H1 (cell line): Measurements from ENCODE around the gene KANTR. TPM values are rescaled to one million over a fixed set of nuclear protein-coding genes. Genes with fewer than 3 reads are reported as not detected.

Experiments used
- CTCF ChIA-PET: fragments of 300-600 bp; sonication (Branson Sonifier 250); formaldehyde crosslinking; loops from one replicate; lab custom pipeline; 2021; ENCODE audit not compliant: partially characterized antibody; lab: Charles Lee
- POLR2A ChIA-PET: fragments of 300-600 bp; sonication (Branson Sonifier 250); formaldehyde crosslinking; loops from one replicate; lab custom pipeline; 2021; ENCODE audit warnings: inconsistent platforms; ENCODE audit not compliant: partially characterized antibody; lab: Charles Lee
- DNase-seq, 2 experiments: peaks; one replicate each; pipeline versions ENCODE4 v3.0.0 to v3.0.0-alpha.2; 2010 to 2022; ENCODE audit warnings: low spot score in 2 of 2, low read depth in 1 of 2, mixed read lengths in 1 of 2
- FAIRE-seq: peaks from 2 replicates; lab custom pipeline; 2011; peaks lifted over from hg19 to GRCh38; lab: Jason Lieb, UNC
- H2AFZ ChIP-seq: 2 replicates; pipeline ENCODE4 v1.8.1; 2012; ENCODE audit warnings: low read length, inconsistent platforms
- H2AK5ac ChIP-seq: 2 replicates; pipeline ENCODE4 v1.6.1; 2013; ENCODE audit warnings: low read depth, low read length
- H2BK120ac ChIP-seq: replicated peaks from 2 replicates; pipeline ENCODE3; 2013; ENCODE audit warnings: low read depth, low read length, inconsistent platforms
- H2BK12ac ChIP-seq: 2 replicates; pipeline ENCODE4 v1.6.1; 2013; ENCODE audit warnings: low read depth, low read length
- H2BK15ac ChIP-seq: 2 replicates; pipeline ENCODE4 v1.6.1; 2013; ENCODE audit warnings: low read length
- H2BK20ac ChIP-seq: 2 replicates; pipeline ENCODE4 v1.6.1; 2013; ENCODE audit warnings: low read length
- H2BK5ac ChIP-seq: 2 replicates; pipeline ENCODE4 v1.6.1; 2013; ENCODE audit warnings: low read depth, low read length
- H3K14ac ChIP-seq: 2 replicates; pipeline ENCODE4 v1.6.1; 2013; ENCODE audit warnings: inconsistent platforms; ENCODE audit not compliant: insufficient read length
- H3K18ac ChIP-seq: 2 replicates; pipeline ENCODE4 v1.6.1; 2013; ENCODE audit warnings: low read length; ENCODE audit errors: extremely low read depth
- H3K23ac ChIP-seq: 2 replicates; pipeline ENCODE4 v1.6.1; 2013; ENCODE audit warnings: inconsistent platforms; ENCODE audit not compliant: insufficient read length
- H3K23me2 ChIP-seq: 2 replicates; pipeline ENCODE4 v1.6.1; 2013; ENCODE audit warnings: low read depth, low read length
- H3K27ac ChIP-seq: 2 replicates; pipeline ENCODE4 v1.6.1; 2011; ENCODE audit warnings: low read depth, low read length, inconsistent platforms
- H3K27me3 ChIP-seq, 4 experiments: replicated peaks in 1 of 4; 1 replicate in 1 of 4; 2 replicates in 3 of 4; pipeline versions ENCODE4 v1.6.1 to v1.8.1; 2011 to 2013; ENCODE audit warnings: low read length in 3 of 4, mild to moderate bottlenecking in 3 of 4, inconsistent platforms in 2 of 4, mixed read lengths in 2 of 4, moderate library complexity in 1 of 4; ENCODE audit not compliant: control insufficient read depth in 3 of 4, insufficient read depth in 3 of 4; ENCODE audit errors: extremely low read depth in 1 of 4
- H3K36me3 ChIP-seq, 4 experiments: 2 replicates each; pipeline versions ENCODE4 v1.6.1 to v1.8.1; 2011 to 2013; ENCODE audit warnings: mild to moderate bottlenecking in 4 of 4, low read length in 3 of 4, moderate library complexity in 2 of 4, control low read depth in 1 of 4, inconsistent platforms in 1 of 4; ENCODE audit not compliant: insufficient read depth in 4 of 4, control insufficient read depth in 2 of 4
- H3K4ac ChIP-seq: replicated peaks from 2 replicates; pipeline ENCODE3; 2013; ENCODE audit warnings: low read length, low read depth, mixed read lengths, inconsistent platforms; ENCODE audit not compliant: insufficient read length
- H3K4me1 ChIP-seq, 4 experiments: replicated peaks in 1 of 4; 1 replicate in 1 of 4; 2 replicates in 3 of 4; pipeline versions ENCODE4 v1.6.1 to v1.8.1; 2011 to 2013; ENCODE audit warnings: low read length in 3 of 4, inconsistent platforms in 2 of 4, mixed read lengths in 1 of 4; ENCODE audit not compliant: insufficient read depth in 4 of 4, control insufficient read depth in 3 of 4
- H3K4me2 ChIP-seq, 2 experiments: 2 replicates each; pipeline versions ENCODE4 v1.6.1 to v1.8.1; 2011 to 2013; ENCODE audit warnings: low read depth in 2 of 2, low read length in 2 of 2, control low read depth in 1 of 2, inconsistent platforms in 1 of 2, mild to moderate bottlenecking in 1 of 2; ENCODE audit not compliant: insufficient read depth in 1 of 2
- H3K4me3 ChIP-seq, 4 experiments: fragments of 200-600, 300-600 bp in 1 of 4; sonication (generic), shearing (Covaris generic), sonication (Bioruptor Twin) in 1 of 4; 2 replicates each; pipeline versions ENCODE4 v1.5.1 to v1.8.1; 2011 to 2016; ENCODE audit warnings: low read length in 4 of 4, low read depth in 3 of 4, control low read depth in 2 of 4, inconsistent platforms in 2 of 4, mild to moderate bottlenecking in 2 of 4, mixed read lengths in 1 of 4, moderate library complexity in 1 of 4; ENCODE audit not compliant: insufficient read depth in 2 of 4; ENCODE audit errors: extremely low read depth in 1 of 4
- H3K56ac ChIP-seq: replicated peaks from 2 replicates; pipeline ENCODE3; 2013; ENCODE audit warnings: low read depth, mild to moderate bottlenecking, mixed read lengths, low read length, inconsistent platforms; ENCODE audit not compliant: insufficient read length
- H3K79me1 ChIP-seq: 2 replicates; pipeline ENCODE4 v1.6.1; 2013; ENCODE audit warnings: low read depth, low read length, control low read depth
- H3K79me2 ChIP-seq, 2 experiments: 2 replicates each; pipeline versions ENCODE4 v1.6.1 to v1.8.1; 2012 to 2013; ENCODE audit warnings: low read length in 2 of 2, mild to moderate bottlenecking in 2 of 2, inconsistent platforms in 1 of 2; ENCODE audit not compliant: insufficient read depth in 2 of 2, control insufficient read depth in 1 of 2
- H3K9ac ChIP-seq, 4 experiments: replicated peaks in 1 of 4; 1 replicate in 1 of 4; 2 replicates in 3 of 4; pipeline versions ENCODE4 v1.6.1 to v1.8.1; 2011 to 2013; ENCODE audit warnings: low read depth in 3 of 4, low read length in 3 of 4, control low read depth in 2 of 4, mild to moderate bottlenecking in 2 of 4, moderate library complexity in 2 of 4, inconsistent platforms in 1 of 4; ENCODE audit errors: extremely low read depth in 1 of 4
- H3K9me3 ChIP-seq, 2 experiments: 2 replicates each; pipeline versions ENCODE4 v1.6.1 to v1.8.1; 2012 to 2013; ENCODE audit warnings: mild to moderate bottlenecking in 2 of 2, moderate library complexity in 2 of 2, control low read depth in 1 of 2, inconsistent platforms in 1 of 2, low read depth in 1 of 2, low read length in 1 of 2, mixed read lengths in 1 of 2; ENCODE audit not compliant: insufficient read depth in 2 of 2
- H4K20me1 ChIP-seq, 2 experiments: replicated peaks in 1 of 2; 2 replicates each; pipeline versions ENCODE3 to v1.8.1; 2011 to 2013; ENCODE audit warnings: inconsistent platforms in 2 of 2, low read length in 2 of 2, mild to moderate bottlenecking in 1 of 2; ENCODE audit not compliant: insufficient read depth in 2 of 2, control insufficient read depth in 1 of 2
- H4K5ac ChIP-seq: 2 replicates; pipeline ENCODE4 v1.6.1; 2013; ENCODE audit warnings: low read length, low read depth, mixed read lengths, inconsistent platforms; ENCODE audit not compliant: insufficient read length
- H4K8ac ChIP-seq: 2 replicates; pipeline ENCODE4 v1.8.0; 2013; ENCODE audit warnings: mild to moderate bottlenecking, moderate library complexity, low read length, inconsistent platforms; ENCODE audit not compliant: insufficient read depth; ENCODE audit errors: extremely low read depth
- H4K91ac ChIP-seq: replicated peaks from 2 replicates; pipeline ENCODE3; 2013; ENCODE audit warnings: low read length, mixed read lengths, inconsistent platforms; ENCODE audit not compliant: insufficient read length
- CREB1 ChIP-seq: IDR thresholded peaks from 2 replicates; pipeline ENCODE4 v1.6.1; 2012; ENCODE audit warnings: inconsistent platforms
- POU5F1 ChIP-seq: IDR thresholded peaks from 2 replicates; pipeline ENCODE4 v1.6.1; 2011; ENCODE audit warnings: low read depth, mild to moderate bottlenecking, low read length, moderate library complexity
- polyA plus RNA-seq, 7 experiments: library from polyadenylated mRNA; depleted of rRNA in 3 of 7; stranded (reverse) in 5 of 7; unstranded in 2 of 7; fragments of >200 nt in 5 of 7; fragments of 200-250 nt in 2 of 7; gene quantifications; 1 replicate in 5 of 7; 2 replicates in 1 of 7; 4 replicates in 1 of 7; pipeline versions ENCODE4 v1.2.1 to v1.2.3, GENCODE V29; 2011 to 2013; ENCODE audit warnings: missing spikeins in 2 of 7, mixed read lengths in 2 of 7
- total RNA-seq: library from RNA; stranded (reverse); fragmentation: NEBNext Ultra II Directional; extraction: Animal tissue kit (Norgen Biotek cat#: 25700); gene quantifications from 2 replicates; pipeline ENCODE4 v1.2.1, GENCODE V29; 2021

The KANTR gene
- total and polyA plus RNA-seq, 2 of the 8 experiments (the other 6 are each of a cell fraction or from before 2014, with no cell fraction given), result 7.7 to 9.5 TPM

GRCh38 chrX:53125506-53125905 lies 31.6 kb downstream of the KANTR start:
- H3K23me2 ChIP-seq, result no peaks in the 10 kb centered on the region
- H2AK5ac ChIP-seq, result no peak overlapping the region
- H3K4ac ChIP-seq, result no peak overlapping the region
- H3K9ac ChIP-seq, result no peak overlapping the region
- no peak overlapping the region for H3K4me2 ChIP-seq
- no peak overlapping the region for H3K56ac ChIP-seq
- H3K9me3 ChIP-seq, result no peaks in the 10 kb centered on the region
- H3K79me2 ChIP-seq, result no peaks in the 10 kb centered on the region; a peak in 1 of 4 replicates
- FAIRE-seq, result no peak
- H2BK15ac ChIP-seq, result no peak overlapping the region
- no peak overlapping the region for H4K91ac ChIP-seq
- no peak overlapping the region for H4K5ac ChIP-seq
- no peak overlapping the region for H3K27ac ChIP-seq
- no peak overlapping the region for H2BK120ac ChIP-seq
- H3K27me3 ChIP-seq, result no peaks in the 10 kb centered on the region
- DNase-seq, result no peak
- no peak overlapping the region for H2BK5ac ChIP-seq
- no peak overlapping the region for H3K18ac ChIP-seq
- no peaks in the 10 kb centered on the region for H3K4me1 ChIP-seq
- ChIA-PET POLR2A (no interaction called here), CTCF (no interaction called here)
- H3K79me1 ChIP-seq, result no peaks in the 10 kb centered on the region
- no peaks in the 10 kb centered on the region for H4K20me1 ChIP-seq
- no peak overlapping the region for H3K23ac ChIP-seq
- H3K36me3 ChIP-seq, result peaks cover 0 to 2% (median 0%) of the 10 kb centered on the region in 4 experiments; a peak in 1 of 8 replicates
- H2BK20ac ChIP-seq, result no peak overlapping the region
- H3K4me3 ChIP-seq, result no peak overlapping the region
- H2BK12ac ChIP-seq, result no peak overlapping the region
- H3K14ac ChIP-seq, result no peak overlapping the region
- TF ChIP-seq CREB1, result no peak
- no peak for TF ChIP-seq POU5F1
- H2AFZ ChIP-seq, result no peak overlapping the region
- no peak overlapping the region for H4K8ac ChIP-seq
